K562 (cell line): ENCODE measurements around the gene SLC38A7. TPM values are rescaled to one million over a fixed set of nuclear protein-coding genes. Genes with fewer than 3 reads are reported as not detected.

ENCODE experiments used
- ATAC-seq: fragments of 200-7000 bp; cut with Tn5 transposase; 3 replicates; pipeline ENCODE4 v1.9.1; 2020; ENCODE audit warnings: moderate library complexity
- BruUV-seq: library from RNA; stranded (reverse); fragments of 400-500 nt; replicated peaks from 2 replicates; lab custom pipeline; 2021; lab: Mats Ljungman, UMichigan
- CTCF ChIA-PET: fragments of 300-600 bp; formaldehyde crosslinking; extraction: SDS; loops from one replicate; lab custom pipeline; 2021; ENCODE audit warnings: low intra/inter-chr PET ratio; lab: Yijun Ruan, JAX
- POLR2A ChIA-PET: fragments of 300-600, 350-650 bp; sonication (Branson Sonifier 250); formaldehyde crosslinking; extraction: SDS; loops from one replicate; lab custom pipeline; 2021; ENCODE audit warnings: antibody characterized with exemption, inconsistent platforms; lab: Yijun Ruan, JAX
- DNase-seq, 4 experiments: peaks; one replicate each; pipeline versions ENCODE4 v3.0.0 to v3.0.0-alpha.2; 2011 to 2018; ENCODE audit warnings: low spot score in 3 of 4, mixed read lengths in 3 of 4; ENCODE audit errors: extremely low read depth in 1 of 4
- FAIRE-seq: peaks from 2 replicates; lab custom pipeline; 2011; peaks lifted over from hg19 to GRCh38; lab: Jason Lieb, UNC
- H2AFZ ChIP-seq: 2 replicates; pipeline ENCODE4 v1.6.0; 2011; ENCODE audit warnings: low read depth, low read length, control low read depth, inconsistent platforms
- H3K27ac ChIP-seq: fragments of 200-600 bp; 3 replicates; pipeline ENCODE4 v1.8.0; 2011; ENCODE audit warnings: low read depth, mild to moderate bottlenecking, control low read depth, inconsistent platforms, low read length, moderate library complexity, mixed read lengths; ENCODE audit errors: extremely low read depth
- H3K27me3 ChIP-seq, 2 experiments: fragments of 300-600 bp in 1 of 2; 2 replicates in 1 of 2; 3 replicates in 1 of 2; pipeline versions ENCODE4 v1.6.0 to v1.8.0; 2011; ENCODE audit warnings: inconsistent platforms in 2 of 2, low read length in 2 of 2, mild to moderate bottlenecking in 1 of 2, mixed read lengths in 1 of 2, moderate library complexity in 1 of 2; ENCODE audit not compliant: control insufficient read depth in 2 of 2, insufficient read depth in 2 of 2
- H3K36me3 ChIP-seq: fragments of 300-600 bp; 3 replicates; pipeline ENCODE4 v1.8.0; 2011; ENCODE audit warnings: mild to moderate bottlenecking, low read length, inconsistent platforms; ENCODE audit not compliant: control insufficient read depth, insufficient read depth
- H3K4me1 ChIP-seq, 2 experiments: fragments of 200-600 bp in 1 of 2; replicated peaks in 1 of 2; 2 replicates in 1 of 2; 3 replicates in 1 of 2; pipeline versions ENCODE4 v1.5.1 to v1.8.0; 2011; ENCODE audit warnings: inconsistent platforms in 2 of 2, low read length in 2 of 2, mild to moderate bottlenecking in 1 of 2, mixed read lengths in 1 of 2, moderate library complexity in 1 of 2; ENCODE audit not compliant: control insufficient read depth in 2 of 2, insufficient read depth in 2 of 2
- H3K4me2 ChIP-seq: 2 replicates; pipeline ENCODE4 v1.6.1; 2011; ENCODE audit warnings: low read length, control low read depth, inconsistent platforms, mixed read lengths; ENCODE audit not compliant: insufficient read depth
- H3K4me3 ChIP-seq: fragments of 200-600 bp; sonication (generic), shearing (Covaris generic); 2 replicates; pipeline ENCODE4 v1.5.1; 2016; ENCODE audit warnings: control low read depth, inconsistent platforms
- H3K79me2 ChIP-seq: fragments of 200-600 bp; 3 replicates; pipeline ENCODE4 v1.8.0; 2011; ENCODE audit warnings: low read length, inconsistent platforms; ENCODE audit not compliant: control insufficient read depth, insufficient read depth
- H3K9ac ChIP-seq, 2 experiments: 2 replicates each; pipeline versions ENCODE4 v1.6.0 to v1.6.1; 2011; ENCODE audit warnings: low read depth in 2 of 2, low read length in 2 of 2, control low read depth in 1 of 2, inconsistent platforms in 1 of 2, mild to moderate bottlenecking in 1 of 2, mixed read lengths in 1 of 2; ENCODE audit not compliant: insufficient read depth in 1 of 2
- H3K9me1 ChIP-seq: one replicate; pipeline ENCODE4 v1.6.0; 2011; ENCODE audit warnings: inconsistent platforms, mild to moderate bottlenecking, low read length, moderate library complexity; ENCODE audit not compliant: control insufficient read depth, insufficient read depth
- H3K9me3 ChIP-seq: replicated peaks from 2 replicates; pipeline ENCODE4 v1.5.1; 2011; ENCODE audit warnings: low read depth, low read length, inconsistent platforms; ENCODE audit not compliant: control insufficient read depth, insufficient read depth
- H4K20me1 ChIP-seq: replicated peaks from 2 replicates; pipeline ENCODE4 v1.6.1; 2011; ENCODE audit warnings: low read length, inconsistent platforms, mixed read lengths; ENCODE audit not compliant: control insufficient read depth, insufficient read depth
- CBFA2T3 ChIP-seq: fragments of 450-650 bp; IDR thresholded peaks from 2 replicates; pipeline ENCODE4 v1.6.1; 2017
- MED1 ChIP-seq: sonication (generic); formaldehyde crosslinking; IDR thresholded peaks from 2 replicates; pipeline ENCODE4 v1.8.1; 2023; ENCODE audit warnings: missing genetic modification reagents, borderline replicate concordance
- PCBP2 ChIP-seq: fragments of 200-400 bp; formaldehyde crosslinking; IDR thresholded peaks from 2 replicates; pipeline ENCODE4 v1.6.1; 2018; ENCODE audit warnings: low read length, low read depth, mild to moderate bottlenecking, moderate library complexity; ENCODE audit not compliant: poor library complexity, severe bottlenecking
- SIN3A ChIP-seq, 2 experiments: fragments of 150-350 bp in 1 of 2; IDR thresholded peaks; 2 replicates each; pipeline ENCODE4 v1.6.1; 2011 to 2016; ENCODE audit warnings: borderline replicate concordance in 2 of 2, low read depth in 2 of 2, low read length in 2 of 2, mild to moderate bottlenecking in 2 of 2, moderate library complexity in 2 of 2; ENCODE audit not compliant: control insufficient read depth in 1 of 2
- TEAD2 ChIP-seq: fragments of 450-650 bp; IDR thresholded peaks from 2 replicates; pipeline ENCODE4 v1.6.1; 2016; ENCODE audit warnings: missing genetic modification characterization, control low read depth, missing compliant biosample characterization
- ZZZ3 ChIP-seq: fragments of 450-650 bp; IDR thresholded peaks from 2 replicates; pipeline ENCODE4 v1.6.1; 2016; ENCODE audit warnings: antibody characterized with exemption, mild to moderate bottlenecking, moderate library complexity
- WGBS: fragments of 100-300 bp; shearing (Covaris generic); methylation state at CpG from one replicate; pipeline ENCODE4 v1.1.6; 2016; ENCODE audit warnings: low coverage, mixed read lengths; ENCODE audit not compliant: insufficient coverage; ENCODE audit errors: missing lambda C conversion rate; 5-methylcytosine and 5-hydroxymethylcytosine counted together
- in situ Hi-C: fragments of 300-500 bp; cut with MboI; formaldehyde crosslinking; loops from 4 replicates; pipeline ENCODE4 v1.15.0; 2018; ENCODE audit warnings: inconsistent platforms, mixed read lengths
- intact Hi-C: fragments of 100-400 bp; cut with micrococcal nuclease; formaldehyde crosslinking; loops from 2 replicates; pipeline ENCODE4 v1.14.2; 2022
- polyA plus RNA-seq, 8 experiments: library from polyadenylated mRNA; depleted of rRNA in 4 of 8; stranded (reverse) in 5 of 8; unstranded in 3 of 8; fragments of >200 nt; fragmentation: Nextera tagmentation in 2 of 8; fragmentation: Illumina TruSeq in 1 of 8; extraction: Ambion mirVana in 2 of 8; extraction: Trizol in 1 of 8; gene quantifications; 2 replicates each; pipeline versions ENCODE4 v1.2.1 to v1.2.3, GENCODE V29; 2011 to 2014; ENCODE audit warnings: inconsistent platforms in 1 of 8, missing spikeins in 1 of 8
- total RNA-seq, 7 experiments: library from RNA; depleted of rRNA in 6 of 7; stranded (reverse); fragments of >200 nt in 6 of 7; fragmentation: Illumina TruSeq in 2 of 7; extraction: Trizol in 2 of 7; gene quantifications; 2 replicates each; pipeline versions ENCODE4 v1.2.1 to v1.2.3, GENCODE V29; 2011 to 2021; ENCODE audit warnings: low replicate concordance in 1 of 7
- TF ChIP-seq, protein P1 (sequence below), 2 experiments: fragments of 450-650 bp; IDR thresholded peaks; 2 replicates each; pipeline ENCODE4 v1.6.1; 2016
- TF ChIP-seq, protein P2 (sequence below), 2 experiments: fragments of 450-650 bp; IDR thresholded peaks; 2 replicates each; pipeline ENCODE4 v1.6.1; 2018; ENCODE audit warnings: mild to moderate bottlenecking in 2 of 2, low read depth in 1 of 2; ENCODE audit not compliant: partially characterized antibody in 2 of 2

SLC38A7 gene
- total and polyA plus RNA-seq, 9 of the 15 experiments (the other 6 are each of a cell fraction or from before 2014, with no cell fraction given), result 2.7 to 12.2 (median 6.5) TPM

DNA sequence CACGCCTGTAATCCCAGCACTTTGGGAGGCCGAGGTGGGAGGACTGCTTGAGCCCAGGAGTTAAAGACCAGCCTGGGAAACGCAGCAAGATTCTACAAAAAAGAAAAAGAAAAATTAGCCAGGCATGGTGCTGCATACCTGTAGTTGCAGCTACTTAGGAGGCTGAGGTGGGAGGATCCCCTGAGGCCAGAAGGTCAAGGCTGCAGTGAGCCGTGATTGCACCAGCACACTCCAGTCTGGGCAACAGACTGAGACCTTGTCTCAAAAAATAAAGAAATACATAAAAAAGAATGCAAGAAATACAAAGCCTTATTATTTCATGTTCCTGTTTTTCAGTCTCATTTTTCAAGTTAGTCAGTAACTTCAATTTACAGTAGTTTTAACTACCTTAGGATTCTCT is 49.1 kb downstream of the SLC38A7 start:
- no TSS peak for BruUV-seq
- Histone ChIP-seq H3K9me1 (no peaks in the 10 kb centered on the region), H3K9me3 (no peaks in the 10 kb centered on the region), H4K20me1 (no peaks in the 10 kb centered on the region), H3K27me3 (no peaks in the 10 kb centered on the region), H3K9ac (no peak overlapping the region), H2AFZ (no peak overlapping the region), H3K4me2 (no peak overlapping the region), H3K36me3 (no peaks in the 10 kb centered on the region), H3K4me1 (no peaks in the 10 kb centered on the region; a peak in 1 of 5 replicates), H3K79me2 (no peaks in the 10 kb centered on the region), H3K4me3 (no peak overlapping the region), H3K27ac (no peak overlapping the region)
- ChIA-PET POLR2A (no interaction called here), CTCF (no interaction called here)
- ATAC-seq, result no peak
- intact Hi-C loops (loop anchor here (2.0 kb wide), 1 partner anchor 123 kb away; no protein-coding TSS in a partner anchor), in situ Hi-C loops (no loop called here)
- FAIRE-seq, result no peak
- 19% methylated on average over 4 of the region's 4 CpGs for WGBS
- TF ChIP-seq SIN3A (IDR thresholded peaks at IDR 0.05; ENCODE audit: borderline replicate concordance in 2 of 2, control insufficient read depth in 1 of 2, low read depth in 2 of 2, low read length in 2 of 2) (no peak), MED1 (CRISPR knock-in tag) (no peak), PCBP2 (no peak), TEAD2 (tag) (no peak), CBFA2T3 (no peak), ZZZ3 (no peak)
- TF ChIP-seq, protein P1, sequence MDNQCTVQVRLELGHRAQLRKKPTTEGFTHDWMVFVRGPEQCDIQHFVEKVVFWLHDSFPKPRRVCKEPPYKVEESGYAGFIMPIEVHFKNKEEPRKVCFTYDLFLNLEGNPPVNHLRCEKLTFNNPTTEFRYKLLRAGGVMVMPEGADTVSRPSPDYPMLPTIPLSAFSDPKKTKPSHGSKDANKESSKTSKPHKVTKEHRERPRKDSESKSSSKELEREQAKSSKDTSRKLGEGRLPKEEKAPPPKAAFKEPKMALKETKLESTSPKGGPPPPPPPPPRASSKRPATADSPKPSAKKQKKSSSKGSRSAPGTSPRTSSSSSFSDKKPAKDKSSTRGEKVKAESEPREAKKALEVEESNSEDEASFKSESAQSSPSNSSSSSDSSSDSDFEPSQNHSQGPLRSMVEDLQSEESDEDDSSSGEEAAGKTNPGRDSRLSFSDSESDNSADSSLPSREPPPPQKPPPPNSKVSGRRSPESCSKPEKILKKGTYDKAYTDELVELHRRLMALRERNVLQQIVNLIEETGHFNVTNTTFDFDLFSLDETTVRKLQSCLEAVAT (IDR thresholded peaks at IDR 0.05), result no peak
- TF ChIP-seq, protein P2, sequence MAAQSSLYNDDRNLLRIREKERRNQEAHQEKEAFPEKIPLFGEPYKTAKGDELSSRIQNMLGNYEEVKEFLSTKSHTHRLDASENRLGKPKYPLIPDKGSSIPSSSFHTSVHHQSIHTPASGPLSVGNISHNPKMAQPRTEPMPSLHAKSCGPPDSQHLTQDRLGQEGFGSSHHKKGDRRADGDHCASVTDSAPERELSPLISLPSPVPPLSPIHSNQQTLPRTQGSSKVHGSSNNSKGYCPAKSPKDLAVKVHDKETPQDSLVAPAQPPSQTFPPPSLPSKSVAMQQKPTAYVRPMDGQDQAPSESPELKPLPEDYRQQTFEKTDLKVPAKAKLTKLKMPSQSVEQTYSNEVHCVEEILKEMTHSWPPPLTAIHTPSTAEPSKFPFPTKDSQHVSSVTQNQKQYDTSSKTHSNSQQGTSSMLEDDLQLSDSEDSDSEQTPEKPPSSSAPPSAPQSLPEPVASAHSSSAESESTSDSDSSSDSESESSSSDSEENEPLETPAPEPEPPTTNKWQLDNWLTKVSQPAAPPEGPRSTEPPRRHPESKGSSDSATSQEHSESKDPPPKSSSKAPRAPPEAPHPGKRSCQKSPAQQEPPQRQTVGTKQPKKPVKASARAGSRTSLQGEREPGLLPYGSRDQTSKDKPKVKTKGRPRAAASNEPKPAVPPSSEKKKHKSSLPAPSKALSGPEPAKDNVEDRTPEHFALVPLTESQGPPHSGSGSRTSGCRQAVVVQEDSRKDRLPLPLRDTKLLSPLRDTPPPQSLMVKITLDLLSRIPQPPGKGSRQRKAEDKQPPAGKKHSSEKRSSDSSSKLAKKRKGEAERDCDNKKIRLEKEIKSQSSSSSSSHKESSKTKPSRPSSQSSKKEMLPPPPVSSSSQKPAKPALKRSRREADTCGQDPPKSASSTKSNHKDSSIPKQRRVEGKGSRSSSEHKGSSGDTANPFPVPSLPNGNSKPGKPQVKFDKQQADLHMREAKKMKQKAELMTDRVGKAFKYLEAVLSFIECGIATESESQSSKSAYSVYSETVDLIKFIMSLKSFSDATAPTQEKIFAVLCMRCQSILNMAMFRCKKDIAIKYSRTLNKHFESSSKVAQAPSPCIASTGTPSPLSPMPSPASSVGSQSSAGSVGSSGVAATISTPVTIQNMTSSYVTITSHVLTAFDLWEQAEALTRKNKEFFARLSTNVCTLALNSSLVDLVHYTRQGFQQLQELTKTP (IDR thresholded peaks at IDR 0.05; ENCODE audit: low read depth in 1 of 2, partially characterized antibody in 2 of 2), result no peak
- no peak for DNase-seq
